K562 (cell line): Measurements from ENCODE around the gene CALML3. TPM values are rescaled to one million over a fixed set of nuclear protein-coding genes. Genes with fewer than 3 reads are reported as not detected.

Experiments
- BRD4 ChIP-seq: fragments of 200-600 bp; sonication (generic); IDR thresholded peaks from 2 replicates; pipeline ENCODE4 v1.6.1; 2017; ENCODE audit warnings: inconsistent platforms
- DNMT1 ChIP-seq: fragments of 450-650 bp; IDR thresholded peaks from 2 replicates; pipeline ENCODE4 v1.6.1; 2016; ENCODE audit warnings: antibody characterized with exemption, mild to moderate bottlenecking
- ESRRA ChIP-seq: fragments of 450-650 bp; IDR thresholded peaks from 2 replicates; pipeline ENCODE4 v1.6.1; 2014; ENCODE audit warnings: low read depth, mild to moderate bottlenecking, moderate library complexity, borderline replicate concordance
- ETV5 ChIP-seq: sonication (generic); formaldehyde crosslinking; IDR thresholded peaks from 2 replicates; pipeline ENCODE4 v1.4.0; 2020; ENCODE audit warnings: low read depth, mild to moderate bottlenecking, missing genetic modification reagents
- FOXA3 ChIP-seq, 2 experiments: fragments of 450-650 bp in 1 of 2; sonication (generic) in 1 of 2; formaldehyde crosslinking; IDR thresholded peaks in 1 of 2; conservative IDR thresholded peaks in 1 of 2; 2 replicates each; pipeline versions ENCODE4 v1.4.0 to v1.8.0; 2020 to 2022; ENCODE audit warnings: mild to moderate bottlenecking in 2 of 2, missing genetic modification reagents in 1 of 2
- HMG20B ChIP-seq: fragments of 250-450 bp; sonication (Bioruptor Pico); IDR thresholded peaks from 2 replicates; pipeline ENCODE4 v1.5.0; 2021; ENCODE audit warnings: mild to moderate bottlenecking
- MAZ ChIP-seq, 2 experiments: fragments of 450-650 bp in 1 of 2; sonication (generic) in 1 of 2; formaldehyde crosslinking; IDR thresholded peaks in 1 of 2; conservative IDR thresholded peaks in 1 of 2; 2 replicates each; pipeline versions ENCODE4 v1.4.0 to v1.5.0; 2020; ENCODE audit warnings: mild to moderate bottlenecking in 1 of 2, missing genetic modification reagents in 1 of 2
- MCM5 ChIP-seq: fragments of 450-650 bp; IDR thresholded peaks from 2 replicates; pipeline ENCODE4 v1.6.1; 2016; ENCODE audit warnings: low read depth
- MEIS2 ChIP-seq: fragments of 450-650 bp; IDR thresholded peaks from 2 replicates; pipeline ENCODE4 v1.6.1; 2014; ENCODE audit warnings: mild to moderate bottlenecking; ENCODE audit not compliant: partially characterized antibody
- NCOA4 ChIP-seq: fragments of 450-650 bp; IDR thresholded peaks from 2 replicates; pipeline ENCODE4 v1.6.1; 2018; ENCODE audit warnings: mild to moderate bottlenecking; ENCODE audit not compliant: partially characterized antibody
- NRF1 ChIP-seq, 2 experiments: fragments of 450-650 bp; IDR thresholded peaks in 1 of 2; conservative IDR thresholded peaks in 1 of 2; 2 replicates each; pipeline ENCODE4 v1.6.1; 2014; ENCODE audit warnings: mild to moderate bottlenecking in 2 of 2
- POLR2A ChIP-seq: fragments of 450-650 bp; conservative IDR thresholded peaks from 2 replicates; pipeline ENCODE4 v1.6.1; 2016
- RB1 ChIP-seq: fragments of 450-650 bp; IDR thresholded peaks from 2 replicates; pipeline ENCODE4 v1.6.1; 2017; ENCODE audit warnings: low read depth, mild to moderate bottlenecking
- SMARCE1 ChIP-seq: fragments of 450-650 bp; IDR thresholded peaks from 2 replicates; pipeline ENCODE4 v1.7.1; 2016; ENCODE audit warnings: mild to moderate bottlenecking
- TAL1 ChIP-seq: fragments of 450-650 bp; IDR thresholded peaks from 2 replicates; pipeline ENCODE4 v1.6.1; 2016; ENCODE audit warnings: mild to moderate bottlenecking
- ZBED1 ChIP-seq: IDR thresholded peaks from 2 replicates; pipeline ENCODE4 v1.6.1; 2014
- ZKSCAN8 ChIP-seq: fragments of 200-800 bp; sonication (Bioruptor generic); IDR thresholded peaks from 2 replicates; pipeline ENCODE4 v1.6.1; 2016; ENCODE audit warnings: missing genetic modification characterization, missing compliant biosample characterization
- ZNF311 ChIP-seq: fragments of 250-450 bp; sonication (Bioruptor Pico); IDR thresholded peaks from 2 replicates; pipeline ENCODE4 v1.4.0; 2020; ENCODE audit warnings: mild to moderate bottlenecking, moderate library complexity
- ZNF830 ChIP-seq: fragments of 250-450 bp; sonication (Bioruptor Pico); IDR thresholded peaks from 2 replicates; pipeline ENCODE4 v1.5.0; 2021; ENCODE audit warnings: mild to moderate bottlenecking
- polyA plus RNA-seq, 8 experiments: library from polyadenylated mRNA; depleted of rRNA in 4 of 8; stranded (reverse) in 5 of 8; unstranded in 3 of 8; fragments of >200 nt; fragmentation: Nextera tagmentation in 2 of 8; fragmentation: Illumina TruSeq in 1 of 8; extraction: Ambion mirVana in 2 of 8; extraction: Trizol in 1 of 8; gene quantifications; 2 replicates each; pipeline versions ENCODE4 v1.2.1 to v1.2.3, GENCODE V29; 2011 to 2014; ENCODE audit warnings: inconsistent platforms in 1 of 8, missing spikeins in 1 of 8
- total RNA-seq, 7 experiments: library from RNA; depleted of rRNA in 6 of 7; stranded (reverse); fragments of >200 nt in 6 of 7; fragmentation: Illumina TruSeq in 2 of 7; extraction: Trizol in 2 of 7; gene quantifications; 2 replicates each; pipeline versions ENCODE4 v1.2.1 to v1.2.3, GENCODE V29; 2011 to 2021; ENCODE audit warnings: low replicate concordance in 1 of 7
- TF ChIP-seq, protein P1 (sequence below): sonication (generic); formaldehyde crosslinking; IDR thresholded peaks from 2 replicates; pipeline ENCODE4 v1.8.0; 2022; ENCODE audit warnings: mild to moderate bottlenecking, missing genetic modification reagents
- TF ChIP-seq, protein P2 (sequence below), 2 experiments: IDR thresholded peaks in 1 of 2; conservative IDR thresholded peaks in 1 of 2; 2 replicates each; pipeline ENCODE4 v1.6.1; 2016; ENCODE audit warnings: low read depth in 2 of 2, mild to moderate bottlenecking in 1 of 2, missing compliant biosample characterization in 1 of 2, missing genetic modification characterization in 1 of 2, moderate library complexity in 1 of 2
- TF ChIP-seq, protein P3 (sequence below): IDR thresholded peaks from 2 replicates; pipeline ENCODE4 v1.6.1; 2014; ENCODE audit warnings: antibody characterized with exemption
- TF ChIP-seq, protein P4 (sequence below): fragments of 250-450 bp; sonication (Bioruptor Pico); IDR thresholded peaks from 2 replicates; pipeline ENCODE4 v1.4.0; 2020; ENCODE audit warnings: mild to moderate bottlenecking

CALML3 gene
- total and polyA plus RNA-seq, 9 of the 15 experiments (the other 6 are each of a cell fraction or from before 2014, with no cell fraction given), result not detected

DNA sequence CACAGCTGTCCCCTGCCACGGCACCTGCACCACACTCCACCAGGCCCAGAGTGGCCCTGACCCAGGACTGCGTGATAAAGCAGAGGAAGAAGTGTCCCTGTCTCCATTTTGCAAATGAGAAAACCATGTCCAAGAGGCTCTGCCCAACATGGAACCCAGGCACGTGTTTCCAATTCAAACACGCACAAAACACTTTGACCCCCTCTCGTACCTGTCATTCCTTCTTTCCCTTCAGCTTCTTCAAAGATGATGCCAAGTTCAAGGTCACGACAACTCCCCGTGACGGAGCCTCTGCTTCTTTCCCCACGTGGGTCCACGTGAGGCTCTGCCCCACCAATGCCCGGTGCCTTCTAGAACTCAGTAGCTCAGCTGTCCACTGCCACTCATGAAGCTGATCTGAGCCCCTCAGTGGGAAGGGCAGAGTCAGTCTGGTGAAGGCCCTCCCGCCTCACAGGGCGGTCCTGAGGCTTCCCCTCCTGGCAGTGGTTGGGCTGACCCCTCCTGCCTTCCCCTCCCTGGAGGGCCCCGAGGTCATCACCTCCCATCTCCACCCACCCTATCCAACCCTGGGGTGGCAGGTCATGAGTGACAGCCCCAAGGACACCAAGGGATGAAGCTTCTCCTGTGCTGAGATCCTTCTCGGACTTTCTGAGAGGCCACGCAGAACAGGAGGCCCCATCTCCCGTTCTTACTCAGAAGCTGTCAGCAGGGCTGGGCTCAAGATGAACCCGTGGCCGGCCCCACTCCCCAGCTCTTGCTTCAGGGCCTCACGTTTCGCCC is 44.4 kb upstream of the CALML3 start (continued):
- TF ChIP-seq TAL1 (no peak), DNMT1 (no peak), ZKSCAN8 (CRISPR knock-in tag) (0 out of 2 replicates have a peak, but pooled peaks have one; percentile 19), FOXA3 (CRISPR knock-in tag; conservative IDR thresholded peaks at IDR 0.05 in 1 of 2, IDR thresholded peaks at IDR 0.05 in 1 of 2) (peak in 1 of 2 experiments; percentile 55; a peak in 1 of 4 replicates), MCM5 (no peak), RB1 (no peak), ETV5 (CRISPR knock-in tag) (no peak), ZBED1 (no peak), NRF1 (conservative IDR thresholded peaks at IDR 0.05 in 1 of 2, IDR thresholded peaks at IDR 0.05 in 1 of 2) (0 out of 4 replicates have a peak, but pooled peaks of 1 of the 2 experiments have one; percentile 13), ZNF830 (no peak), MAZ (CRISPR knock-in tag; conservative IDR thresholded peaks at IDR 0.05 in 1 of 2, IDR thresholded peaks at IDR 0.05 in 1 of 2) (peak; percentile 92 to 98), MEIS2 (peak; percentile 75), SMARCE1 (no peak), BRD4 (no peak), HMG20B (CRISPR knock-in tag) (no peak), ESRRA (peak; percentile 86), NCOA4 (no peak), ZNF311 (CRISPR knock-in tag) (peak; percentile 41; the same call in 1 of the 2 replicates), POLR2A (peak; percentile 55)
- TF ChIP-seq, protein P1, sequence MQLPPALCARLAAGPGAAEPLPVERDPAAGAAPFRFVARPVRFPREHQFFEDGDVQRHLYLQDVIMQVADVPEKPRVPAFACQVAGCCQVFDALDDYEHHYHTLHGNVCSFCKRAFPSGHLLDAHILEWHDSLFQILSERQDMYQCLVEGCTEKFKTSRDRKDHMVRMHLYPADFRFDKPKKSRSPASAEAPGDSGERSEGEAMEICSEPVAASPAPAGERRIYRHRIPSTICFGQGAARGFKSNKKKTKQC (CRISPR knock-in tag), result no peak
- TF ChIP-seq, protein P2, sequence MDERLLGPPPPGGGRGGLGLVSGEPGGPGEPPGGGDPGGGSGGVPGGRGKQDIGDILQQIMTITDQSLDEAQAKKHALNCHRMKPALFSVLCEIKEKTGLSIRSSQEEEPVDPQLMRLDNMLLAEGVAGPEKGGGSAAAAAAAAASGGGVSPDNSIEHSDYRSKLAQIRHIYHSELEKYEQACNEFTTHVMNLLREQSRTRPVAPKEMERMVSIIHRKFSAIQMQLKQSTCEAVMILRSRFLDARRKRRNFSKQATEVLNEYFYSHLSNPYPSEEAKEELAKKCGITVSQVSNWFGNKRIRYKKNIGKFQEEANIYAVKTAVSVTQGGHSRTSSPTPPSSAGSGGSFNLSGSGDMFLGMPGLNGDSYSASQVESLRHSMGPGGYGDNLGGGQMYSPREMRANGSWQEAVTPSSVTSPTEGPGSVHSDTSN (CRISPR knock-in tag; IDR thresholded peaks at IDR 0.05; ENCODE audit: low read depth), result peak; percentile 72
- TF ChIP-seq, protein P2 (tag; conservative IDR thresholded peaks at IDR 0.05; ENCODE audit: low read depth), result peak; percentile 82
- TF ChIP-seq, protein P3, sequence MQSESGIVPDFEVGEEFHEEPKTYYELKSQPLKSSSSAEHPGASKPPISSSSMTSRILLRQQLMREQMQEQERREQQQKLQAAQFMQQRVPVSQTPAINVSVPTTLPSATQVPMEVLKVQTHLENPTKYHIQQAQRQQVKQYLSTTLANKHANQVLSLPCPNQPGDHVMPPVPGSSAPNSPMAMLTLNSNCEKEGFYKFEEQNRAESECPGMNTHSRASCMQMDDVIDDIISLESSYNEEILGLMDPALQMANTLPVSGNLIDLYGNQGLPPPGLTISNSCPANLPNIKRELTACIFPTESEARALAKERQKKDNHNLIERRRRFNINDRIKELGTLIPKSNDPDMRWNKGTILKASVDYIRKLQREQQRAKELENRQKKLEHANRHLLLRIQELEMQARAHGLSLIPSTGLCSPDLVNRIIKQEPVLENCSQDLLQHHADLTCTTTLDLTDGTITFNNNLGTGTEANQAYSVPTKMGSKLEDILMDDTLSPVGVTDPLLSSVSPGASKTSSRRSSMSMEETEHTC, result no peak
- TF ChIP-seq, protein P4, sequence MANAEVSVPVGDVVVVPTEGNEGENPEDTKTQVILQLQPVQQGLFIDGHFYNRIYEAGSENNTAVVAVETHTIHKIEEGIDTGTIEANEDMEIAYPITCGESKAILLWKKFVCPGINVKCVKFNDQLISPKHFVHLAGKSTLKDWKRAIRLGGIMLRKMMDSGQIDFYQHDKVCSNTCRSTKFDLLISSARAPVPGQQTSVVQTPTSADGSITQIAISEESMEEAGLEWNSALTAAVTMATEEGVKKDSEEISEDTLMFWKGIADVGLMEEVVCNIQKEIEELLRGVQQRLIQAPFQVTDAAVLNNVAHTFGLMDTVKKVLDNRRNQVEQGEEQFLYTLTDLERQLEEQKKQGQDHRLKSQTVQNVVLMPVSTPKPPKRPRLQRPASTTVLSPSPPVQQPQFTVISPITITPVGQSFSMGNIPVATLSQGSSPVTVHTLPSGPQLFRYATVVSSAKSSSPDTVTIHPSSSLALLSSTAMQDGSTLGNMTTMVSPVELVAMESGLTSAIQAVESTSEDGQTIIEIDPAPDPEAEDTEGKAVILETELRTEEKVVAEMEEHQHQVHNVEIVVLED (CRISPR knock-in tag), result no peak
